ENCODE results near the gene PDGFC.
A peak's percentile ranks its signal among the peaks of the same experiment; 100 is the strongest.
"Not testable (repeated sequence)": the region's sequence is repeated elsewhere in the genome, so short reads cannot be mapped to it uniquely, and the experiment has no call there.

Gene PDGFC

DNA sequence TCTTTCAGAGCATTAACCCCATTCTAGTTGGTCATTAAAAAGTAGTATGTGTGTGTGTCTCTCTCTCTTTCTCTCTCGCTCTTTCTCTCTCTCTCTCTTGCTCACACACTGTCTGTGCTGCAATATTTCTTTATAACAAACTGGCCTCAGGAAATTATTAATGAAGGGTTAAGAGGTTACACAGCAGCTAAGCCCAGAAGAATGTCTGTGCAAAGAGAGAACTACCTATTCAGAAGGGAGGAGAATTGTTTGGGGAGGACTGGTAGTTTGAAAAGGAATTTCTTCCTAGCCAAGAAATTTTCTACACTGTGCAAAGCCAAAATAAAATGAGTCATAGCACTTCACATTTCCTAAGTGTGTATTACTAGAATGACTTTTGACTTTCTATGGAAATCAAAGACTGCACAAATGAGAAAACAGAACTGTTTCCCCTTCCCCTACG lies 22.2 kb downstream of the PDGFC start:
- no peak for DNase-seq

DNA sequence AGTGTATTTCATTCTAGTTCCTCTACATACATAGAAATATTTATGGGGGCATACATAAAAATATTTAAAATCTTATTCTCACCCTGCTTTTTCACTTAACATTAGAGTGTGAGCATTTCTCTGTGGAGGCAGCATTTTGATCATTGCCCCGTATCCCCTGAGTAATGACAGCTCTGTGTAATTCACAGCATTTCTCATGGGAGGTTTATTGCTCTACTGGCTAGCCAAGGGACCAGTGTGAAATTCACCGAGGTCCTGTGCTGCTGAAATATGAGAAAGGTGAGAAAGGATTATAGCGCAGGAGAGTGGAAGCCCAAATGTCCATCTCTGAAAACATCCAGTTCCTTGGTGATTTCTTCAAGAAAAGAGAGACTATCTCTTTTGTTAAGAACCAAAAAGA lies 22.9 kb downstream of the PDGFC start:
- DNase-seq: no peak

DNA sequence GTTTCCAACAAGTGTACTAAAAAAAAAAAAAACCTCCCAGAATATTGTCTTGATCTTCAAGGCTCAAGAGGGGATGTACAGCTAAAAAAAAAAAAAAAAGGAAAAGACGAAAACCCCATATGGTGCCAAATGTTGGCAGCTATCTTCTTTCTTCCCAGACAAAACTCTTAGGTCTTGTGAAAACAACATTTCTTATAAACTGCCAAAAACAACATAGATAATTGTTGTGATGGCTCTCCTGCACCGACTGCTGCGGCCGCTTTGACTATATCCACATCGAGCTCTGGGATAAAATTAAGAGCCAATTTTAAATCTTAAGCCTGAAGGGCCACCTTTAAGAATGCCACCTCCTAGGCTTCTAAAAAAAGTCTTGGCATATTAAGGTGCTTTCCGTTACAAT lies 23.5 kb downstream of the PDGFC start:
- DNase-seq: no peak

DNA sequence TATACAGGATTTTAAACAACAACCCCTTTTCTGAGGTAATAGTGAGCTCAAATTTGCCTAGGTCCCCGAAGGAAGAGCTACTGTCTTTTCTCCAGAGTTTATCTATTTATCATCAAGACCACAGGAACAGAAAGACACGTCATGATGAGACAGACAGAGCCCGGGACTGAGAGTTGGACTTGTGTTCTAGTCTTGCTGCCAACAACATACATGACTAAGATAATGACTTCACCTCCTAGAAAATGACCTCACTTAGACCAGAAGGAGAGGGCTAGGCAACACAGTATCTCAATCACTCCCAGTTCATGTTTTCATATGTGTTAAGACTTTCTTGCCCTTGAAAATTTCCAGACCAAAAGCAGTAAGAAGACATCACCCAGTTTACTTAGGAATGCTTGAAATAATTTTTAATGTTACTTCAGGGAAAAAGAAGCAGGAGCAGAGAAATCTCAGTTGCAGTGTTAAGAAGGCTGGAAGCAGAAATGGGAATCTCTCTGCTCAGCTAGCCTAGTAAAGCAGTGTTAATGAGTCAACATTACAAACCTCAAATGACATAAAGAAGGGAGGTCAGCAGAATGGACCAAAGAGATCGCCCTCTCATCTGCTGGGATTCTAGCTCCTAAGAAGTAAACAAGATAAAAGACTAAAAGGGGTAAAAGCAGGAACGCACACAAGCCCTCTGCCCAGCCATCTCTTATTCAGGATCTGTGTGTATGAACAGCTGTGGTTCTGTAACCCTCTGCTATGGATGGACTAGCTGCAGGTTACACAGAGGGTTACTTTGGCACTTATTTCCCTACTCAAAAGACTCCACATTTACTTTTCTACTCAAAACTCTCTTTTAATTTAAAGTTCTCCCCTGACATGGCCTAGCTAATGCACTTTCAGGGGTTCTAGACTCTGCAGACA lies 24.8 kb downstream of the PDGFC start:
- no peak for DNase-seq

DNA sequence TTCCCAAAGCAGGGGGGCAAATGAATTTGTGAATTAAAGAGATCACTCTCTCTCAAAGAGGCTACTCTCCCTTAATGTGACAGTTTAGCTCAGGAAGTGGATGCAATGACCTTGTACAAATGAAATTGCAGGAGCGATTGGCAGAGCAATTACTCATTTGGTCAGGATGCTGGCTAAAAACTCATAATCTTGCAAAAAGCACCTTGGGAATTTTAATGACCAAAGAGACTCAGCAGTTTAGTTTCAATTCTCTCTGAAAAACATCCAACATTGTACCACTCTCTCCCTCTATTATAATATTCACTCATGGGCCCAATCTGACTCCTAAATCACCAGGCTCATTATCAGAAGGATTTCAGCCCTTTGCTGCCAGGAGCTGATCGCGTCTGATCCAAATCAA lies 26.1 kb downstream of the PDGFC start:
- DNase-seq: no peak

DNA sequence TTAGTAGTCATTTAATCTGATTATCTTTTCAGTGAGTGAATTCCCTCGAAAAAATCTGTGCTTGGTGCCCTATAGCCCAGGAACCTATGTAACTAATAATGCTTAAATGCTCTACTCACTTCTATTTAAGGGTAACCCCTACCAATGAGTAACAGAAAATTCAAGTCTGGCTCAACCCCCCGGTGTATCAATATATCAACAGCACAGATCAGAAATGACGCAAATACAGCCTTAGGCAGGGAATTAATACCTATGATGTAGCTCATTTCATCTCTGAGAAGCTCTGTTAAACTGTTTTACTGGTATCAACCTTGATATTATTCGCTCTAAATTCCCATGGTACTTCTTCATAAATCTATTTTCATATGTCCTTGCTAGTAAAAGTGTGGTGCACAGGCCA lies 28.6 kb downstream of the PDGFC start:
- DNase-seq: no peak

DNA sequence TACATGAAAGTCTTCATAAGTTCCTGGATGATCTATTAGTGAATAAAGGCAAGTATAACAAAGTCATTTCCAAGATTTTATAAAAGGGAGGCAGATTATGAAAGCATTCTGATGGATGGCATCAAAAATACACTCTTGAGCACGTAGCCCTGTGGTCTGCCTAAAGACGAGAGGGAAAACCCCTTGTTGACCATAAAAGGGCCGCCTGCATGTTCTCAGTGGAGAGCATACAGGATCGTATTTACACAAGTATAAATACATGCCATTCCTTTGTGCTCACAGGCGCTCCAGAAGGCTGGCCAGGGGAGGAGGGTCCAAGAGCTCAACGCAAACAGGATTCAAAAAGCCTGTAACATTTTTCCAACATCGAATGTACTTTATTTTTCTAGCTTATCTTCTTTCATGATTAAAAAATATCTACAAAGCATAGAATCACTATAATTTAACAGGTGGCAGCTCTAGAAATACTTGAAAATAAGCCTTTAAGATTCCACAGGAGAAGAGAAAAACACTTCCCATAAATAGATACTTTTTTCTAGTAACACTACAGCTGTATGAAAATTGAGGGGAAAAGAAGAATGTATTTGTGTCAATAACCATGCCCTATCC lies 29.6 kb downstream of the PDGFC start:
- DNase-seq: peak; percentile 80

DNA sequence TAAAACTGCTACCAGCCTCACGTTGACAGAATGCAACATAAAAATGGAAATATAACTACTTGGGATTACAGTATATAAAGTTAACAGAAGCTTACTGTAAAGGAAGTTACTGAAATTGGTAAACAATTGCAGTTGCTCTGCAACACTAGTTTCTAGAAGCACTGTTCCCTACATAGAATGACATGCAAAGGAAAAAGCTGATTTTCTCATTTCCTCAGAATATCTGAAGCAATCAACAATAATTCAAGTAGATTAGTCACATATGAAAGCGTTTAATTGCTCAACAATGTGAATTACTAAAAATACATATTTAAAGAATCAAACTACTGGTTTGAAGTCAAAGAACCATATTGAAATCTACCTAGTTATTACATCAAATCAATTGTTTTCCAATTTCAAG lies 31.8 kb downstream of the PDGFC start:
- DNase-seq: no peak

DNA sequence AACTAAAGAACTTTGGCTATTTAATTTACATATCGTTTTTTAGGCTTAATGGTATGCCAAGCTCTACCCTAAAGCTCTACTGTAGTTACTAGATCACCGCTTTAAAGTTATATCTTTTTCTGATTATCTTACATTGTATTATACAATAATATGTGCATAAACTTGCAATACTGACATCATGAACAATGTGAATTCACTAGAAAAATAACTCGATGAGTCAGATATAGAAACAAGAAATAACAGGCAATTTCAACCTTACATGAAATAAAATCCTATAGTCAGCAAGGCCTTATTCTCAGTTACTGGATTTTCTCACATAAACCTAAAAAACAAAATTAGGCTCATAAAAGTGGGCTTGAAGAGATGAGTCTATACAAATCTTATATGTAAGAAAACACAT lies 32.5 kb downstream of the PDGFC start:
- DNase-seq: no peak

DNA sequence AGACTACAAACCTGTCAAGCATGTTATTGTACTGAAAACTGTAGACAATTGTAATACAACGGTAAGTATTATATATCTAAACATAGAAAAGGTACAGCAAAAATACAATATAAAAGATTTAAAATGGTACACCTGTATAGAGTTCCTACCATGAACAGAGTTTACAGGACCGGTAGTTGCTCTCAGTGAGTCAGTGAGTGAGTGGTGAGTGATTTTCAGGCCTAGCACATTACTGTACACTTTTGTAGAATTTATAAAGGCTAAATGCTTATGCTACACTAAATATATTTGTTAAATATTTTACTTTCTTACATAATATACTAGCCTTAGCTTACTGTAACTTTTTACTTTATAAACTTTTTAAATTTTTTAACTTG lies 37.4 kb downstream of the PDGFC start:
- no peak for DNase-seq

DNA sequence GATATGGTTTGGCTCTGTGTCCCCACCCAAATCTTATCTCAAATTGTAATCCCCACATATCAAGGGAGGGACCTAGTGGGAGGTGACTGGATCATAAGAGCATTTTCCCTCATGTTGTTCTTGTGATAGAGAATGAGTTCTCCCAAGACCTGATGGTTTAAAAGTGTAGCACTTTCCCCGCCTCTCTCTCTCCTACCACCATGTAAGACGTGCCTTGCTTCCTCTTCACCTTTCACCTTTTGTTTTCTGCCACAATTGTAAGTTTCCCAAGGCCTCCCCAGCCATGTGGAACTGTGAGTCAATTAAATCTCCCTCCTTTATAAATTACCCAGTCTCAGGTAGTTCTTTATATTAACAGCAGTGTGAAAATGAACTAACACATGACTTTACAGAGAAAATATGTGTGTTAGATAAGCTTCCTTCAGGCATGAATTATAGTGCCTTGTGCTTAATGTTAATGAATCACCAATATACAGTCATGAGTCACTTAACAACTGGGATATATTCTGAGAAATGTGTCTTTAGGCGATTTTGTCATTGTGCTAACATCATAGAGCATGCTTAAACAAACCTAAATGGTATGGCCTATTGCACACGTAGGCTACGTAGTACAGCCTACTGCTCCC lies 37.9 kb downstream of the PDGFC start:
- no peak for DNase-seq

DNA sequence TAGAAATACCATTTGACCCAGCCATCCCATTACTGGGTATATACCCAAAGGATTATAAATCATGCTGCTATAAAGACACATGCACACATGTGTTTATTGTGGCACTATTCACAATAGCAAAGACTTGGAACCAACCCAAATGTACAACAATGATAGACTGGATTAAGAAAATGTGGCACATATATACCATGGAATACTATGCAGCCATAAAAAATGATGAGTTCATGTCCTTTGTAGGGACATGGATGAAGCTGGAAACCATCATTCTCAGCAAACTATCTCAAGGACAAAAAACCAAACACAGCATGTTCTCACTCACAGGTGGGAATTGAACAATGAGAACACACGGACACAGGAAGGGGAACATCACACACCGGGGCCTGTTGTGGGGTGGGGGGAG lies 39.2 kb downstream of the PDGFC start:
- DNase-seq: not testable (repeated sequence)

DNA sequence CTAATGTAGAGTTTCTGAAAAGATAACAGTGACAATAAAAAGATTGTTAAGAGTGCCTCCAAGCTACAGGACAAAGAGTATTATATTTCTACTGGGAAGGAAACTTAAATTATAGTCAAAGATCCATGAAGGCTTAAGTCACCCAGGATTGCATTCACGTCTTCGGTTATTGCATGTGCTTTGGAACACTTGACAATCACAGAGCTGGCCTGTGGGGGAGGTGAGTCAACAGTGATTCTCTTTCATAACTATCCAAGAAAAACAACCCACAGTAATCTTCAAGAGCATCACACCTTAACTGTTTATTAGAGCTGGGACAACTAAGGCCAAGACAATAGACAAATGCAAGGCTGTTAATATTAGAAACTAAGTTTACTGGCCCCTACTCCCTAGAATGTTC lies 40.3 kb downstream of the PDGFC start:
- no peak for DNase-seq

DNA sequence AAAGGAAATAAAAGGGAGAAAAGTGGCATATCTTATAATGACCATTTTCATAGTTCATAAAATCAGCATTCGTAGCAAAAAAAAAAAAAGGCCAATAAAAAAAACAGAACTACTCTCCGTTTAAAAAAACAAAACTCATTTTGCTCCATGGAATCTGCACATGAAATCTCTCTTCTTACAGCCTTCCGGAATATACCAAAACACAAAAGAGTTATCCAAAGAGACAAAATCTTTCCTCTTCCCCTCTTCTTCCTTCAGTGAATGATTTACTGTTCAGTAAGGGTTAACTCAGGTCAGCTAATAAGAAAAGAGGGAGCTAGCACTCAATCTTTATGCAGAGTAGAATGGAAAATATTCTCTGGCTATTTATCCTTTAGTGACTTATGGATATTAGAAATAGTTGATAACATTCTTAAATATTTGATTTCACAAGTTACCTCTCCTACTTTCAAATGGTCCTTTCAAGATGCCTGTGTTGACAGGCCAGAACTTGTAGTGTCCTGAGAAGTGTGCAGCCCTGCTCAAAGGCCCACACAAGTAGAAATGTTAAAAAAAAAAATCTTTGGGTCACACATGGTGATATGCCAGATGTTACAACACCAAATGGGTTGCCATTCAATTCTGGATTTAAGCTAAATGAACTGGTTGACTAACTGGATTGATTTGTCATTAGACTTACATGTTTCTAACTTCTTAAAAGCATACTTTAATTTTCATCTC lies 42.1 kb downstream of the PDGFC start:
- DNase-seq: no peak

DNA sequence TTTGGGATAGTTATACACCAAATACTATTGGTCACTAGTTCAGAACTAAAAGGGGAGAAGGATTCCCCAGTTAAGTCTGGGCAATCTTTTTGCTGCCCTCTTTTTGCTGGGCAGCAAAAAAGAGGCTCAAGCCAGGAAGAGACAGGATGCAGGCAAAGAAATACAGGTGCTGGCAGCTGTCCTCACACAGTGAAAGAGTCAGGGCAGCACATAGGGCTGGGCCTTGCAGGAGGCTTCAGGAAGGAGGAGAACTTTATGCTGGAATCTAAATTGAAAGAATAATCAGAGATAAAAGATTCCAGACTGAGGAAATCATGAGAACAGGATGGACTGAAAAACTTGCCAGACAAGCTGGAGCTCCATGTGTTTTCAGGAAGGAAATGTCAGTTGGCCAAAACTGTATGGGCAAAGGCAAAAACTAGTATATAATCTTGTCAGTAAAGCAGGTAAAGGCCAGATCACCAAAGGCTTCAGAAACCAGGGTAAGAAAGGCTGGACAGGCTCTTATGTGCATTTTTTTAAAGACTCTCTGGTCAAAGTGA lies 46.8 kb downstream of the PDGFC start:
- no peak for DNase-seq

DNA sequence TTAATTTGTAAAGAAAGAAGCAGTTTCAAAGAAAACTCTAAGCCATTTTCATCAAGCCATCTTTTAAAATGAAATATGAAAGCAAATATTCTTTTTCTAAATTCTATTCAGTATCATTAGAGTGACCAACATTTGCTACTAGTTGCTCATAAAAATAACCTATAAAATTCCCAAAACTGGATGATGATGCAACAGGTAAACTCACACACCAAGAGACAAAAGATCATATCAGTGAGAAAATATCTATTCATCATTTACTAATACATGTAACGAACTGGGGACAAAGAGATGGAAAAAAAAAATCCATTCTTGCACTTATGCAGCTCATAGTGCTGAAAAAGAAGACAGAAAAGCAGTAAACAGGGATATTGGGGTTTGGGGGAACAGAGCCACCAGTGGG lies 48.1 kb downstream of the PDGFC start:
- no peak for DNase-seq

DNA sequence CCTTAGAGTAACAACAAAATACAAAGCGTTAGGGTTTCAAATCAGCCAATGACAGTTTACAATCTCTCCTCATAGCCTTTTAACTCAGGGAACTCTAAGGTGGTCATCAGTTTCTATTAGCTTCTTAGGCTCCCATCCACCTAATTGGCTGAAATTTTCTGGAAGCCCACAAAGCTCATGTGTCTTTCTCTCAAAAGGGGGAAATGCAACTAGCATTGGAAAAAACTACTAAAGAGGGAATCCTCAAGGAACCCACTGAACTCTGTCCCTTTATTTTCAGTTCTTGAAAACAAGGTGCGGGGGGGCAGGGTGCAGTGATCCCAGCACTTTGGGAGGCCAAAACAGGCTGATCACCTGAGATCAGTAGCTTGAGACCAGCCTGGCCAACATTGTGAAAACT lies 56.4 kb downstream of the PDGFC start:
- no peak for DNase-seq

DNA sequence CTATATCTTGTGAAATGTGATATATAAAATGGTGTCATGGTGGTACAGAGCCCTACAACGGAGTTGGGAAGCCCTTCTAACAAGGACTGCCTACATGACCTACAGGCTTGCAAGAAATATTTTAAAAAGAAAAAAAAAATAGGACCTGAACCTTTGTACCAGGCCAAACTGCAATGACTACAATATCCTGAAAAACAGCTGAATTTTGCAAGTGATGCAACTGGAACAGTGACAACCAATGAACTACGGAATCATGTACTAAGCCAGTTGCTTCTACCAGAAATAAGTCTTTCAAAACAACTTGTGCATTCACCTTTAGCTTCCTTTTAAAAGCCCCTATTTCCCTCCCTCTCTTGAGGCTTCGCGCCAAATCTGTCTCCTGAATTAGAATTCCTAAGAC lies 58.4 kb downstream of the PDGFC start:
- no peak for DNase-seq

DNA sequence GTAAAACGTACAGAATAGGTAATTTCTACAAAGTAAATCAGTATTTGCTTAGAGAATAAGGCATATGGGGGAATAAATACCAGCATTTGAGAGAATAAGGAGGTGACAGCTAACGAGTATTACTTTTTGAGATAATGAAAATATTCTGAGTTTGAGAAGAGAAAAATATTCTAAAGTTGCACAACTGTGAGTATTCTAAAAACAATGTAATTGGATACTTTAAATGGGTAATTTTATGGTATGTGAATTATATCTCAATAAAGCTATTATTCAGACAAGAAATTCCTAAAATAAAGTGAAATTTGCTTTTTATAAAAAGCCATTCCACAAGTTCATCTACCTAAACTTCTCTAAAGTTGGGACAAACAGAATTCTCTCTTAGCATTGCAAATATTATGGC lies 62.6 kb downstream of the PDGFC start:
- no peak for DNase-seq

DNA sequence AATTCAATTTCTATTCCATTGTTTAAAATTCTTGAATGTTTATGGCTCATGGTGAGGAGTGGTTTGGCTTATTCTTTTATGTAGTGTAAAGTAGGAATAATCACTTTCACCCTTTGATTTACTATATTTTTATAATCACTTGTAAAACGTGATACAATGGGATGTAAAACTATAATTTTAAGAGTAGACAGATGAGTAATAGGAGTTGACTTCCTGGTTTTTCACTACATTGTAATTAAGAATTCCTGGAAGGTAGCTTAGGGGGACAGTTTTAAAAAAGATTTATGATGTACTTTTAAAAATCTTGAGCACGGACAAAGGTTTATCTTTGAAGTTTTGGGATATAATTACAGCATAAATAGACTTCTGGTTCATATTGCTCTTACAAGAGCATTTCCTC lies 65.3 kb downstream of the PDGFC start:
- DNase-seq: no peak

DNA sequence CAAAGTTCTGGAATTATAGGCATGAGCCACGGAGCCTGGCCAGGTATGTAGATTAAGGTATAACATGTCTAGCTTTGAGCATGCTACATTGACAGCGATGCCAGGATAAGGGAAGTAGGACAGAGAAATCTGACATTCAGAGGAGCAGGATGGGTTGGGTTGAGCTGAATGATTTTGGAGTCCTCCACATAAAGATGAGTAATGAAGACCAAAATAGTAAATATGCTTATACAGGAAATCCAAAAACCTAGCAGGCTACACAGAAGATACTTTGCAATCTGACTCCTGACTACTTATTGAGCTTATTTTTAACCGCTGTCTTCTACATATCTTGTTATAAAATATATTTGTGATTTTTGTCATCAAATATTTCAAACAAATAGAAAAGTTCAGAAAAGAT lies 69.7 kb downstream of the PDGFC start:
- no peak for DNase-seq

DNA sequence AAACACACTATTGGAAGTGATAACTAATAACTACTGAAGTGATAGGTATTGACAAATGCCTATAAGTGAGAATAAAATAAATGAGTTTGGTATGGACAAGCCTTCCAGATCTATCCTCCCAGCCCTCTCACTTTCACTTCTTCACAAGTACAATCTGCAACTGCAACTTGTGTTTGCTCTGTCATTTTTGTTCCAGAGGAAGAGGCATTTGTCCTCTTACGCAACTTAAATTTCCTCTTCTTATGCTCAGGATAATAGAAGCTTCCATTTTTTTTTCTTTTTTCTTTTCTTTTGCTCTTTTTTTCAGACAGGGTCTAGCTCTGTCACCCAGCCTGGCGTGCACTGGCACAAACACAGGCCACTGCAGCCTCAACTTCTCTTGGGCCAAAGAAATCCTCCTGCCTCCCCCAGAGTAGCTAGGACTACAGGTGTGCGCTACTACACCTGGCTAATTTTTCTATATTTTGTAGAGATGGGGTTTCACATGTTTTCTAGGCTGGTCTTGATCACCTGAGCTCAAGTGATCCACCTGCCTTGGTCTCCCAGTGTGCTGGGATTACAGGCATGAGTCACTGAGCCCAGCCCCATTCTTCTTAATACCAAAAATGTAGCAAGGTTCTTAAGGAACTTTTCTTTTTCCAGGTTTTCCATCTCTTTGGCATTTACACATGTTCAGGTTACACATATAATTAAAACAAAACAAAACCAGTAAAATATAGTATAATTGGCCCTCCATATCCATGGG lies 73.1 kb downstream of the PDGFC start:
- DNase-seq: no peak

DNA sequence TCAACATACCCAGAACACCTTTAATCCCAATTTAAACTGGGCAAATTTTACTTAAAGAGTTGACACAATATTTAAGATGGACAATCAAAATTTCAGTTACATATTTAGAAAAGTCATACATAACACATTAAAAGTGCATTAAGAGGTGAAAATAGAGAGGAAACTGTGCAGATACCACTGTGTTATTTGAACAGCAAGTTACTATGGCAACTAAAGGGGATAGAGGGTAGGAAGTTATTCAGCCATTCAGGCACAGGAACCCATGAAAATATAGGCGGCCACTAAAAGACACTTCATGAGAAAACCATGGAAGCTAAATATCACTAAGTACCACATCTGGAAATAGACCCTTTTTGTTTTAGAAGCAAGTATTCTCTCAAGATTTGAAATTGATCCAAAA lies 75.1 kb downstream of the PDGFC start:
- DNase-seq: no peak
